SU-DHL-6 (cell line): ENCODE measurements around the gene NAPEPLD.

ENCODE experiments used
- CTCF ChIP-seq: fragments of 200-600 bp; sonication (generic); IDR thresholded peaks from one replicate; pipeline ENCODE4 v1.5.1; 2017; ENCODE audit warnings: antibody characterized with exemption, mild to moderate bottlenecking, low read length, moderate library complexity; ENCODE audit not compliant: insufficient read depth, poor library complexity, severe bottlenecking
- EZH2phosphoT487 ChIP-seq: fragments of 200-600 bp; sonication (generic), shearing (Covaris generic); conservative IDR thresholded peaks from 2 replicates; pipeline ENCODE4 v1.6.1; 2018; ENCODE audit warnings: mild to moderate bottlenecking, antibody characterized with exemption, low read length, moderate library complexity, mixed read lengths

DNA sequence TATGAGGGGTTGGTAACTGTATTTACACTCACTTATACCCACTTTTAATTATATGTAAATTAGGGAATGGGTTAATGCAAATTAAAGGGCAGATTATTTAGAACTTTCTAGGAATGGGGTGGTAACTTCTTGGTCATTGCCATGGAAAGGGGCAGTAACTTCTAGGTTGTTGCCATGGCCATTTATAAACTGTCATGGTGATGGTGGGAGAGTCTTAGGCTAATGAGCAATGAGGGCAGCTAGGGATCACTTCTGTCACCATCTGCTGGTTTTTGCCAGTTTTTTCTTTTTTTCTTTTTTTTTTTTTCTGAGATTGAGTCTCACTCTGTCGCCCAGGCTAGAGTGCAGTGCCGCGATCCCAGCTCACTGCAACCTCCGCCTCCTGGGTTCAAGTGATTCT is 33.1 kb downstream of the NAPEPLD start:
- no peak for TF ChIP-seq CTCF
- TF ChIP-seq EZH2phosphoT487, result no peak
